ENCODE measurements around the gene MAP4K5. TPM values are rescaled to one million over a fixed set of nuclear protein-coding genes. Genes with fewer than 3 reads are reported as not detected.

Gene MAP4K5
- total RNA-seq, 1 experiment from 2014 or later = 39.1 TPM

- ChIA-PET CTCF (no interaction called here), POLR2A (no interaction called here), RAD21 (ENCODE audit: low non-redundant PET in 1 of 2, low total read pairs in 2 of 2, uncharacterized antibody in 2 of 2, unreplicated experiment in 2 of 2) (no interaction called here)
- no peaks in the 10 kb centered on the region for H3K79me2 ChIP-seq (ENCODE audit: insufficient read depth, low read length)
- H3K4me3 ChIP-seq (replicated peaks in 1 of 2; ENCODE audit: low read depth in 1 of 2, low read length in 2 of 2) = no peak overlapping the region
- no peaks in the 10 kb centered on the region for H3K4me1 ChIP-seq (ENCODE audit: control insufficient read depth in 1 of 2, insufficient read depth in 2 of 2, low read length in 2 of 2)
- no peaks in the 10 kb centered on the region for H3K9me2 ChIP-seq (ENCODE audit: insufficient read depth)
- no peak overlapping the region for H3K4me2 ChIP-seq (ENCODE audit: low read length)
- H3K27ac ChIP-seq (ENCODE audit: low read depth, low read length) = no peak overlapping the region
- TF ChIP-seq YY1 (IDR thresholded peaks at IDR 0.05; ENCODE audit: extremely low read depth, insufficient replicate concordance, low read depth, low read length) = no peak
- DNase-seq (ENCODE audit: low read depth, low spot score) (no peak), ATAC-seq (no peak)
- H3K9ac ChIP-seq (ENCODE audit: low read length) = no peak overlapping the region
- intact Hi-C loops (cut with micrococcal nuclease) = no loop called here
- peaks cover 0 to 29% of the 10 kb centered on the region in 2 experiments; a peak in 2 of 4 replicates for H3K9me3 ChIP-seq (ENCODE audit: control insufficient read depth in 1 of 2, insufficient read depth in 1 of 2, low read depth in 1 of 2, low read length in 2 of 2)
- H3K36me3 ChIP-seq (ENCODE audit: control insufficient read depth in 1 of 2, insufficient read depth in 2 of 2, low read length in 2 of 2) = peaks cover 25 to 59% of the 10 kb centered on the region in 2 experiments
- no peaks in the 10 kb centered on the region for H3K27me3 ChIP-seq (ENCODE audit: insufficient read depth, low read length)
- no peak overlapping the region for H2AFZ ChIP-seq (ENCODE audit: low read depth, low read length, poor library complexity, severe bottlenecking)
- BruUV-seq (replicated peaks) = no TSS peak
- H4K20me1 ChIP-seq (ENCODE audit: insufficient read depth) = no peaks in the 10 kb centered on the region
Observed at GRCh38 chr14:50469982-50470381, 62.4 kb downstream of the MAP4K5 start.

- no peaks in the 10 kb centered on the region for H4K20me1 ChIP-seq (ENCODE audit: insufficient read depth)
- no peaks in the 10 kb centered on the region for H3K79me2 ChIP-seq (ENCODE audit: insufficient read depth, low read length)
- H3K4me2 ChIP-seq (ENCODE audit: low read length) = no peak overlapping the region
- no peaks in the 10 kb centered on the region for H3K4me1 ChIP-seq (ENCODE audit: control insufficient read depth in 1 of 2, insufficient read depth in 2 of 2, low read length in 2 of 2)
- no TSS peak for BruUV-seq (replicated peaks)
- no peak overlapping the region for H3K9ac ChIP-seq (ENCODE audit: low read length)
- H3K36me3 ChIP-seq (ENCODE audit: control insufficient read depth in 1 of 2, insufficient read depth in 2 of 2, low read length in 2 of 2) = peaks cover 25 to 35% of the 10 kb centered on the region in 2 experiments
- DNase-seq (ENCODE audit: low read depth, low spot score) = no peak
- no peak for TF ChIP-seq ZFX (IDR thresholded peaks at IDR 0.05)
- TF ChIP-seq SIN3A (IDR thresholded peaks at IDR 0.05; ENCODE audit: low read depth) = no peak
- no peak for TF ChIP-seq REST (IDR thresholded peaks at IDR 0.05; ENCODE audit: low read depth)
- no peak for TF ChIP-seq ATF3 (IDR thresholded peaks at IDR 0.05)
- TF ChIP-seq CTCF (IDR thresholded peaks at IDR 0.05 in 2 of 3, conservative IDR thresholded peaks at IDR 0.05 in 1 of 3; ENCODE audit: borderline replicate concordance in 1 of 3, insufficient read depth in 1 of 3, low read depth in 2 of 3, low read length in 2 of 3) = no peak
- no peak for TF ChIP-seq JUND (IDR thresholded peaks at IDR 0.05)
- no peak for TF ChIP-seq SP1 (IDR thresholded peaks at IDR 0.05; ENCODE audit: low read depth)
- no peak for TF ChIP-seq YY1 (IDR thresholded peaks at IDR 0.05; ENCODE audit: extremely low read depth, insufficient replicate concordance, low read depth, low read length)
- TF ChIP-seq RAD21 (IDR thresholded peaks at IDR 0.05; ENCODE audit: low read depth) = no peak
- TF ChIP-seq POLR2A (IDR thresholded peaks at IDR 0.05; ENCODE audit: borderline replicate concordance, extremely low read depth, insufficient read depth, insufficient read length) = no peak
- no peak for TF ChIP-seq TCF7L2 (IDR thresholded peaks at IDR 0.05; ENCODE audit: borderline replicate concordance, extremely low read depth, insufficient read depth, insufficient read length)
- no peak for TF ChIP-seq ZNF274 (IDR thresholded peaks at IDR 0.05; ENCODE audit: low read depth, low read length)
- TF ChIP-seq CEBPB (IDR thresholded peaks at IDR 0.05; ENCODE audit: low read depth) = no peak
- TF ChIP-seq POLR2AphosphoS5 (IDR thresholded peaks at IDR 0.05; ENCODE audit: low read depth, low read length) = no peak
- H3K27me3 ChIP-seq (ENCODE audit: insufficient read depth, low read length) = no peaks in the 10 kb centered on the region
- intact Hi-C loops (cut with micrococcal nuclease) = no loop called here
- POLR2A ChIA-PET = no interaction called here
- RAD21 ChIA-PET (ENCODE audit: low non-redundant PET in 1 of 2, low total read pairs in 2 of 2, uncharacterized antibody in 2 of 2, unreplicated experiment in 2 of 2) = no interaction called here
- CTCF ChIA-PET = no interaction called here
- no peaks in the 10 kb centered on the region for H3K9me3 ChIP-seq (ENCODE audit: control insufficient read depth in 1 of 2, insufficient read depth in 1 of 2, low read depth in 1 of 2, low read length in 2 of 2)
- H2AFZ ChIP-seq (ENCODE audit: low read depth, low read length, poor library complexity, severe bottlenecking) = no peak overlapping the region
- H3K4me3 ChIP-seq (replicated peaks in 1 of 2; ENCODE audit: low read depth in 1 of 2, low read length in 2 of 2) = no peak overlapping the region
- H3K9me2 ChIP-seq (ENCODE audit: insufficient read depth) = no peaks in the 10 kb centered on the region
- no peak for ATAC-seq
- no peak overlapping the region for H3K27ac ChIP-seq (ENCODE audit: low read depth, low read length)
Observed at GRCh38 chr14:50462111-50462510, 70.3 kb downstream of the MAP4K5 start.
